ENCODE results near the gene GALNT18.

Gene GALNT18

GRCh38 chr11:11422411-11423128 is 199.2 kb downstream of the GALNT18 start:
- H3K4me3 ChIP-seq (replicated peaks; ENCODE audit: low read depth, low read length), result no peak overlapping the region
- DNase-seq (ENCODE audit: extremely low read depth, low read depth), result no peak
- TF ChIP-seq CTCF (IDR thresholded peaks at IDR 0.05; ENCODE audit: low read depth, low read length, missing control alignments), result no peak

- TF ChIP-seq CTCF (IDR thresholded peaks at IDR 0.05; ENCODE audit: low read depth, low read length, missing control alignments), result no peak
- DNase-seq (ENCODE audit: extremely low read depth, low read depth), result no peak
- H3K4me3 ChIP-seq (replicated peaks; ENCODE audit: low read depth, low read length), result no peak overlapping the region
These were observed 200.3 kb downstream of the GALNT18 start for GRCh38 chr11:11421509-11421908.

GRCh38 chr11:11420899-11421285 is 200.9 kb downstream of the GALNT18 start:
- H3K4me3 ChIP-seq (replicated peaks; ENCODE audit: low read depth, low read length), result no peak overlapping the region
- no peak for TF ChIP-seq CTCF (IDR thresholded peaks at IDR 0.05; ENCODE audit: low read depth, low read length, missing control alignments)
- DNase-seq (ENCODE audit: extremely low read depth, low read depth), result no peak

- no peak overlapping the region for H3K4me3 ChIP-seq (replicated peaks; ENCODE audit: low read depth, low read length)
- no peak for TF ChIP-seq CTCF (IDR thresholded peaks at IDR 0.05; ENCODE audit: low read depth, low read length, missing control alignments)
- DNase-seq (ENCODE audit: extremely low read depth, low read depth), result no peak
These were observed 201.5 kb downstream of the GALNT18 start for GRCh38 chr11:11420191-11420898.

GRCh38 chr11:11419747-11420146 is 202.1 kb downstream of the GALNT18 start:
- DNase-seq (ENCODE audit: extremely low read depth, low read depth), result no peak
- no peak overlapping the region for H3K4me3 ChIP-seq (replicated peaks; ENCODE audit: low read depth, low read length)
- TF ChIP-seq CTCF (IDR thresholded peaks at IDR 0.05; ENCODE audit: low read depth, low read length, missing control alignments), result no peak

GRCh38 chr11:11416917-11417316 is 204.9 kb downstream of the GALNT18 start:
- no peak for TF ChIP-seq CTCF (IDR thresholded peaks at IDR 0.05; ENCODE audit: low read depth, low read length, missing control alignments)
- H3K4me3 ChIP-seq (replicated peaks; ENCODE audit: low read depth, low read length), result no peak overlapping the region
- no peak for DNase-seq (ENCODE audit: extremely low read depth, low read depth)

Measured in HFF-Myc (cell line).